Stimulated activated CD4-positive, alpha-beta T cell treated with anti-CD3 and anti-CD28 coated beads, TNF-alpha, amount 100 ng/mL, for 48 hours (primary cell): Measurements from ENCODE around the gene KRT7.
"Not testable (repeated sequence)": the region's sequence is repeated elsewhere in the genome, so short reads cannot be mapped to it uniquely, and the experiment has no call there.

Source experiments
- DNase-seq, 3 donors: peaks; one replicate each; pipeline ENCODE4 v3.0.0-alpha.2; 2020; ENCODE audit warnings: low read depth in 3 of 3

KRT7 gene

DNA sequence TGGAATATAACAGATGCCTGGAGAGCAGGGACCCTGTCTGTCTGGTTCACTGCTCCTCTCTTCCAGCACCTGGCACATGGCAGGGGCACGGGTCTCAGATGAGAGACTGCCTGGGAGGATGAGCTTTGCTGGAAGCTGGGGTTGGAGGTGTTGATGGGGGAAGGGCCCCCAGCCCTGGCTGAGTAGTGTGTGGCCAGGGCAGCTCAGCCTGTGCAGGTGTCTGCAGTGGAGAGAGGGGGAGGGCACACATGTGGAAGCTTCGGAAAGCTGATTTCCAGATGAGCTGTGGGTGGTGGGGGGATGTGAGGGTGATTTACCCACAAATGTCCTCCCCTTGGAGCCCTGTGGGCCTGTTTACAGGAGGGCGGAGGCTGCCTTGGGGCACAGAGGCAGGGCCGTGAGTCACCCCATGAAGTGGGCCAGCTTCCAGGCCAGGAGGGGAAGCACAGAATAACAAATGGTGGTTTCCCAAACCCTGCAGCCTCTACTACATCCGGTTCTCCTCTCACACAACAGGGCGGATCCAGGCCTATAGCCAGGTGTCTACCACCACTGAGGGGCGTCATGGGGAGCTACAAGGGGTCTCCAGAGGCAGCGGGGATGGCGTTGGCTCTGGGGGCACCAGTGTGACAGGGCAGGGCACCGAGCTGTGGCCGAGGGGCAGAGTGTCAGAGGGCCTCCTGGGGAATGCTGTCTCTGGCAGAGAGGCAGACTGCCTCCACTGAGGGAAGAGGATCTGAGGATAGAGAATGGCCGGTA lies 11.0 kb downstream of the KRT7 start:
- DNase-seq, result peak; percentile 43 to 59 (median 47)

DNA sequence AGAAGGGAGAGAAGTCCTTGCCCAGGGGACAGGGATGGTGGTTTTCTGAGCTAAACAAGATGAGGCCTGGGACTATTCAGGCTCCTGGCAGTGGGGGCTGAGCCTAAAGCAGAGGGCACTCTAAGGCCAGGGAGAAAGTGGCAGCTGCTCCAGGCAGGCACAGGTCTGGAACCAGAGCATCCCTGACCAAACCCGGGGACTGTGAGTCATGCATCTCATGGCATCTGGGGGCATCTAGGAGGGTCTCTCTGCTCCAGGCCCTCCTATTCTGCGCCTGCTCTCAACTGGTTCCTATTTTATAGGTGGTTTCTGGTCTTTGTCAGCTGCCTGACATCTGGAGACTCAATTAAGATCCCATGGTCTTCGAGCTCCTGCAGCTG lies 11.6 kb downstream of the KRT7 start:
- DNase-seq, result no peak

DNA sequence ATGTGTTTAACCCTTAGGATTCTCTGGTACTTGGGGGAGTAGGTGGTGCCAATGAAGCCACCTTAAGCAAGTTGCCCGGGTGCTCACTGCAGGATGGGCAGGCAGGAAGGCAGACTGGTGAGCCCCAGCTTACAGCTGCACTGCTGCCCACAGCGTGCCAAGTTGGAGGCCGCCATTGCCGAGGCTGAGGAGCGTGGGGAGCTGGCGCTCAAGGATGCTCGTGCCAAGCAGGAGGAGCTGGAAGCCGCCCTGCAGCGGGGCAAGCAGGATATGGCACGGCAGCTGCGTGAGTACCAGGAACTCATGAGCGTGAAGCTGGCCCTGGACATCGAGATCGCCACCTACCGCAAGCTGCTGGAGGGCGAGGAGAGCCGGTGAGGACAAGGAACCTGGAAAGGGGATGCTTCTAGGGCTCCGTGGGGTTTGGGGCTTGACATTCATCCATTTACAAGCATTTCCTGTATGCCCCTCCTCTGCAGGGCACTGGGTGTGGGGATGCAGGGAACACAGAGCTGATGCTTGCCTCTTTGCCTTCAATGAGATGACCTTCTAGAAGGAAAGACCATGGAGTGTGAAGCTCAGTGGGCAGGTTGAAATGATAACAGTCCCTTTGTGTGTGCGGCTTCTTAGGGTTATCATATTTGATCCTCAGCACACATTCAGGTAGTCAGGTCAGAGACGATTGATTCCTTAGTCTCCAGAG lies 12.4 kb downstream of the KRT7 start:
- no peak for DNase-seq

DNA sequence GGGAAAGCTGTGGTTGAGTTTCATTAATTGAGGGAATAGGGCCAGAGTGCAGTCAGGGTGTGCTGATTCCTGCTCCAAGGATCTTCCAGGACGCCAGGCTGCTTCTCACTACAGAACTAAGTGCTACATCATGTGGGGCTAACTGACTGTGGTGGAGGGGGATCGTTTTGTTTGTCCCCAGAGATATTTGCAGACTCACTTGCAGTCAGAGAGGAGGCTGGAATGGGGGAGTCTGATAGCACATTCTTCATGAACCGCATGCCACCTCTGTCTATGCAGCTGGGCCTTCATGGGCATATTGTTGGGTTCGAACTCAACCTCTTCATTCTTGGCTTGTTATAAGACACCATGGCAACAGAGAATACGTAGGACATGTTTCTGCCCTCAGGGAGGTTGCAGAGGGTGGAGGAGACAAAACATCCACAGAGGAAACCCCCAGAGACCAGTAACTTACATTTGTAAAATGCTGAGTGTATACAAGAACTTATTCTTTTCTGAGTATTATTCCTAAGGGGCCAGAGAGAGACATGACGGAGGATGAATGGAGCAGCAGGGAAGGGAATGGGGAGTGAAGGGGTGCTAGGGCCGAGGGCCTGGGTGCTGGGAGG lies 13.0 kb downstream of the KRT7 start:
- DNase-seq, result no peak

DNA sequence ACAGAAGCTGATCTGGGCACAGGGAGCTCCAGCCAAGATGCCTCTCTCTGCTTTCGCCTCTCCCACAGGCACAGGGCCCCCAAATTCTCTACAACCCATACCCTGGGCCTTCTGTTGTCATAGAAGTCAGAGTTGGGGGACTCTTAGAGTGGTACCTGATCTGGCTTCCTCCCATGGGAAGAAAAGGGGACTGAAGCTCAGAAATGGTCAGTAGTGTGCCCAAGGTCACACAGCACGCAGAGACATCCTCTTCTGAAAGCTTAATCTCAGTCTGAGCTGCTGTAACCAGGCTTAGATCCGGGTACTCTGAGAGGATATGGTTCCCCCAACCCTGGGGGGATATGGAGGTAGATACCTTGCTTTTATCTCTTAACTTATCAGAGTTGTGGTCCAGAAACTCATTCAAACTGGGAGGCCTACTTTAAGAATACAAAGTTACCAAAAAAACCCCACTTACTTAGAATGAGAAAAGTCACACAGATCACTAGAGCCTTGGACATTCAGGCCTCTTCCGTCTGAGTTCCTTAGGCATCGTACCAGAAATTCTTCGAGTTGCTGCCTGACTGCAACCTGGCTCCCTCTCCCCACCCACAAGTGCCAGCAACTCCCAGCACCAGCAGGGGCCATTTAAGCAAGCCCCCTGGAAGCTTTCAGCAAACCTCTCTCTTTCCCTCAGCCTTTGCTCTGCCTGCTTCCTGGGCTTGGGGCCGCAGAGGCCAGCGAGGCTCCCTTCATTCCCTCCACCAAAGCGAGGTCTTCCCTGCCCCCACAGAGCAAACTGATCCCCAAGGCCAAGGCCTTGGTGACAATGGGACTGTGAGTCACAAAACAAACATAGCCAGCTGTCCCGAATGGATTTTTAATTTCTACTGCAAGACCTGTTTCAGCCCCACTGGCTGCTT lies 13.9 kb downstream of the KRT7 start:
- no peak for DNase-seq

DNA sequence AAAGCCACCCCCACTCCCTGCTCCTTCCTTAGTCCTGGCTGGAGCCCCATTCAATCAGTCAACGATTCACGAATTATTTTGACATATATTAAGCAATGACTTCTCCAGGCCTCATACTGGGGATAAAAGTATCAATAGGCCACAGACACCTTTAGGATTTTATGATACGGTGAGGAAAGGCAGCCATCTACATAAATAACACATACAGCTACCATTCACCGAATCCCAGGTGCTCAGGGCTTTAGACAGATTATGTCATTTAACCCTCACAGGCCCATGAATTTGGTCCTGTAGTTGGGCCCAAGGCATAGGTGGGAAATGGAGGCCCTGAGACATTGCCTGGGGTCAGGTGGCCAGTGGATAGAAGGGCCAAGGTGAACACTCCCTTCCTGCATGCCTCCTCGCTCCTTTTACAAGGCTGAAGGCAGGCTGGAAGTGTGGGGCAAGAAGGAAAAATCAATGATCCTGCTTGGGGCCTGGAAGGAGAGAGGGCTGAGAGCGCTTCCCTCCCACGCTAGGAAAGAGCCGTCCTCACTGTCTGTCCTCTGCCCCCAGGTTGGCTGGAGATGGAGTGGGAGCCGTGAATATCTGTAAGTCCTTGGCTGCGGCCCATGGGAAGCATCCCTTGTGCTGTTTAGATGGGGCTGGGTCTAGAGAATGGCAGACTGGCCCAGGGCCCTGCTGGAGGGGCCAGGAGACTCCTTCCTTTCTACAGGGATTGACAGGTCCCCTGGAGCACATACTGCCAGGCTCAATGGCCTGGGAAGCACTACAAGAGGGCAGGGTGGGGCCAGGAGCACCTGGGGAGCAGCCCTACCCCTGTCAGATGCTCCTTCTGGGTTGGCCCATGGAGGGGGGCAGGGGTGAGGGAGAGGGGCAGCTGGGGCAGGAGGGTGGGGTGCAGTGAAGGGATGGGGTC lies 14.8 kb downstream of the KRT7 start:
- no peak for DNase-seq

DNA sequence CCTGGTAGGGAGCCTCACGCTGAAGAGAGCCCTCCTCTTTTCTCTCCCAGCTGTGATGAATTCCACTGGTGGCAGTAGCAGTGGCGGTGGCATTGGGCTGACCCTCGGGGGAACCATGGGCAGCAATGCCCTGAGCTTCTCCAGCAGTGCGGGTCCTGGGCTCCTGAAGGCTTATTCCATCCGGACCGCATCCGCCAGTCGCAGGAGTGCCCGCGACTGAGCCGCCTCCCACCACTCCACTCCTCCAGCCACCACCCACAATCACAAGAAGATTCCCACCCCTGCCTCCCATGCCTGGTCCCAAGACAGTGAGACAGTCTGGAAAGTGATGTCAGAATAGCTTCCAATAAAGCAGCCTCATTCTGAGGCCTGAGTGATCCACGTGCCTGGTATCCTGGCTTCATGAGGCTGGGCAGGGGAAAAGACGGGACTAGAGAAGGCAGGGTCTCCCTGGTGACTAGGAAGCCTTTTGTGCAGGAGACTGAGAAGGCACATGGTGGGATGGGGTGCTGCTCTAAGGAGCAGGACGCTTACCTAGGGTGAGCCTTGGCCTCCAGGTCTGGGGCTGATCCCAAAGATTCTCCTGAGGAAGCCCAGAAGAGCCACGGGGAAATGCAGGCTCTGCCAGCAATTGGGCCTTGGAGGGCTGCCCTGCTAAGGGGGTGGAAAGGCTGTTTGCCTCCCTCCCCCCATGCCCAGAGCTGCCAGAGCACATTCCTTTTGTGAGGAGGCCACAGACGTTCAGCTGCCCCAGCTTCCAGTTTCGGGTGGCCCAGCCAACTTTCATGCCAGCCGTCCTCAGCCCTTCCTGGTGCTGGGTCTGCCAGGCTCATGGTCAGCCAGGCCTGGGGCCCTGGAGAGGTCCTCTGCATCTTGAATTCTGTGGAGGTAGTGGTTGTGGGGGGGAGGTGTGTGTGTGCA lies 15.8 kb downstream of the KRT7 start:
- DNase-seq, result no peak

DNA sequence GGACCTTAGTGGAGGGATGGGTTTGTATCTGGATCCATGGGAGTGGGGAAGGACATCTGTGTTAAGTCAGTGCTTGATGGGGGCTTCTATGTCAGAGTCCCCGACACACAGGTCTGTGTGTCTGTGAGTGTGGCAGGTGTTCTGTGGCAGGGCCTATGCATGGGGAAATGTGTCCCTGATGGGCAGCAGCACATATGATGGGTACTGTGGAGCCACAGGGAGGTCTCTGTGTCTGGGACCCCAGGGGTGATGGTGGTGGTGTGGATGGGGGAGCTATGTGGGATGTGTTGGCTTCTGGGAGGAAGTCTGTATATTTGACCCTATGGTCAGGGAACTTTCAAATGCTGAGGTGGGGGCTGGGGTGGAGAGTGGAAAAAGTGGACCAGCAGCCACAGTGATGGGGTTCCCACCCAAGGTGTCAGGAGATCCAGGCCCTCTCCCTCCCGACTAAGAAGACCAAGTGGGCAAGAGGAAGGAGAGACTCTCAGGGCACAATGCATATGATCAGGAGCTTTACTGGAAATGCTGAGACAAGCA lies 16.5 kb downstream of the KRT7 start:
- no peak for DNase-seq

DNA sequence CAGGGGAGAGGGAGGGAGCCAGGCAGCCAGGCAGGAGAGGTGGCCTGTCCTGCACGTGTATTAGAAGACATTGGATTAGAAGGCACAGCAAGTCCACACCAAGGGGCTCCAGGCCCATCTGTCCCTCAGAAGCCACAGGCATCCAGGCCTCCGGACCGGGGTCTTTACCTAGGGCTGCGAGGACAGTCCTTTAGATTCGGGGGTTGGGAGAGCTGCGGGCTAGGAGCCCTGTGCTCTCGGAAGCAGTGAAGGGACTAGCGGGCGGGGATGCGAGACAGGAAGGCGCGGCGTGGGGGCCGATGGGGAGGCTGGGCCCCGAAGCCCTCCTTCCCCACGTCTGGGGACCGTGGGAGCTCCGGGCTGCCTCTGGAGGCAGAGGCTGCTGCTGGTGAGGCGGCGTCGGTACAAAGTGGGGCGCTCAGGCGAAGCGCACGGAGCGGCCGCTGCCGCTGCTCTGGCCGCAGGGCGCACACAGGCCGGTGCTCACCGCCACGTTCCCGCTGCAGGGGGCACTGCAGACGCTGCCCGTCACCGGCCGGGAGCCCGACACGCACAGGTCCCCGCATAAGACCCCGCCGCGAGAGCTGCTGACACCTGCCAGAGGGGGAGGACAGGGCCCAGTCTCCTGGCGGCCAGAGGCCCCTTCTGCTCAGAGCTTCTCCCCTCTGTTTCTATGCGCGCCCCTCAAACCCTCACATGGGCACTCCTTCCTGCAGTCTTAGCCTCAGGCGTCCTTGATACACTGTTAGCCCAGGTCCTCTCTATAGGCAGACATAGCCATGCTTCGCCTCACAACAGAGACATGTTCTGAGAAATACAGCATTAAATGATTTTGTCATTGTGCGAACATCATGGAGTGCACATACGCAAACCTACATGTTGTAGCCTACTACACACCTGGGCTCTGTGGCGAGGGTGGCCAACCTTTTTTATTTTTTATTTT lies 17.3 kb downstream of the KRT7 start:
- no peak for DNase-seq

DNA sequence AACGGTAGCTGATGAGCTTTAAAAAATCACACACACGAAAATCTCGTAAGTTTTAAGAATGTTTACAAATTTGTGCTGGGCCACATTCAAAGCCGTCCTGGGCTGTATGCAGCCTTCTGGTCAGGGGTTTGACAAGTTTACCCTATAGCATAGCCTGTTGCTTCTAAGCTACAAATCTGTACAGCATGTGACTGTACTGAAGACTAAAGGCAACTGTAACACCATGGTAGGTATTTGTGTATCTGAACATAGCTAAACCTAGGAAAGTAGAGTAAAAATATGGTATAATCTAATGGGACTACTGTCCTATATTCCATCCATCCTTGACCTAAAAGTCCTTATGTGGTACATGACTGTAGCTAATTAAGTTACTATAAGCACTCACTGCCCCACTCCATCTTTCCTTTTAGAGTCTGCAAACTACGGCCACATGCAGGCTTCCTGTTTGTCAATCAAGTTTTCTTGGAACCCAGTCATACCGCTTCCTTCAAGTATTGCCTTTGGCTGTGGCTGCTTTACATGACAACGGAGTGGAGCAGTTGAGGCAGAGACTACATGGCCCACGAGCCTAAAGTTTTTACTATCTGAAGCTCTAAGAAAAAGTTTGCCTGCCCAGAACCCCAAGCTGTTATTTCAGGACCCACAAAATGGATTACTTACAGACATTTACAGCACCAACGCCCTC lies 18.5 kb downstream of the KRT7 start:
- DNase-seq, result no peak

DNA sequence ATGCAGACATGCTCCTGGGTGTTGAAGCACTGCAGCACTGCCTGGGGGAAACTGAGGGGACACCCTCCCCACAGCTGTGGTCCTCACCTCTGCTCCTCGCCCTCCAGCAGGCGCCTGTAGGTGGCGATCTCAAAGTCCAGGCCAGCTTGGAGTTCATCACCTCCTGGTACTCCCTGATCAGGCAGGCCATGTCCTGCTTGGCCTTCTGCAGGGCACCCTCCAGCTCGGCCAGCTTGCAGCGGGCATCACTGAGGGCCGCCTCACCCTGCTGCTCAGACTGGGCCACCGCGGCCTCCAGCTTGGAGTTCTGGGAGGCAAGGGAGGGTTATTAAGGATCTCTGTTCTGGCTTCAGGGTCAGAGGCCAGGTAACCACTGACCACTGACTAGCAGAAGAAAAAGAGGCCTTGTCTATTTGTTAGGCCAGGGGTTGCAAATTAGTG lies 19.2 kb downstream of the KRT7 start:
- not testable (repeated sequence) for DNase-seq

DNA sequence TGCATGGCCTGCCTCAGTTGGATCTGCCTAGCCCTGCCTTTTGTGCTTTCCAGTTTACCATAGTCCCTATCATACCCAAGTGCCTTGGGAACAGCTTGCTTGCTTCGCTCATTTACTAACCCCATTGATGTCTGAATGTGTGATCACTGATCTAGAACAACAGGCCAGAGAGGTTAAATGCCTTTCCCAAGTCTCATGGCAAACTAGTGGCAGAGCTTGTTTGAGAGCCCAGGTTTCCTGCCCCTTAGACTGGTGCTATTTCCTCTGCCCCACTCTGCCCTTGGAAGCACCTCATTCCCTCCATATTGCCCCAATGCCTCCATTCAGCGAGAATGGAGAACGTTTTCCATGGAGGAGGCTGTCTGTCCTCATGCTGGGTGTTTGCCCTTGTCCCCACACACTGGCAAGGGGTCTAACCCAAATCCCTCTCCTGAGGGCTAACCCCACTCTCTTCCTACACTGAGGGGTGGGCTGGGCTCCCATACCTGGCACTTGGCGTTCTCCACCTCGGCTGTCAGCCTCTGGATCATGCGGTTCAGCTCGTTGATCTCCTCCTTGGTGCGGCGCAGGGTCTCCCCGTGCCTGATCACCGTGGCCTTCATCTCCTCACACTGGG lies 19.8 kb downstream of the KRT7 start:
- no peak for DNase-seq

DNA sequence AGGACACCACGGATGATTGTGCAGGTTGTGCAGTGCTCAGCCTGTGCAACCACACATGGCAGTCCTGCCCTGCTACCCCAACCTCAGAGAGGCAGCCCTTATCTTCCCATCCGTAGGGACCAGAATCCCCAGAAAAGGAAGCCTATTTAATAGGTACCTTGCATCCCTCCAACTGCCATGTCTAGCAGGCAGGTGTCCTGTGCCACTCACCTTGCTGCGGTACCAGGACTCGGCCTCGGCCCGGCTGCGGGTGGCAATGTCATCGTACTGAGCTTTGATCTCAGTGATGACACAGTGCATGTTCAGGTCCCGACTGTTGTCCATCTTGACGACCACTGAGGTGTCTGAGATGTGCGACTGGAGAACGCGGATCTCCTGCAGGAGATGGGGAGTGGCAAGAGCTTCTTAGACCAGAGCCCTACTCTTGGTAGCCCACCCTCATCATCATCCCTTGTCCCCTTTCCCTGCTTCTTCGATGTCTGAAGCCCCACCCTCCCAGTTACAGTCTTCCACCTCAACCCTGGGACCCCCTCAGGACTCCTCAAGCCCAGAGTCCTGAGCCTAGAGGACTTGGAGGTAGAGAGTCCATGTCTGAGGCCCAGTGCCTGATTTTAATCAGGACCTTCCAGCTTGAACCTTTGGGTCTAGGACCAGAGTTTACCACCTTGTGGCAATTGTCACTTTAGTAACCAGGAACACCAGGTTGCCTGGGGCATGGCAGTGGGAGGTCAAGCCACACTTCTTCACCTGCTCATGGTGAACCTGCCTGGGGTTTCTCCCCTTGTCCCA lies 20.5 kb downstream of the KRT7 start:
- no peak for DNase-seq

DNA sequence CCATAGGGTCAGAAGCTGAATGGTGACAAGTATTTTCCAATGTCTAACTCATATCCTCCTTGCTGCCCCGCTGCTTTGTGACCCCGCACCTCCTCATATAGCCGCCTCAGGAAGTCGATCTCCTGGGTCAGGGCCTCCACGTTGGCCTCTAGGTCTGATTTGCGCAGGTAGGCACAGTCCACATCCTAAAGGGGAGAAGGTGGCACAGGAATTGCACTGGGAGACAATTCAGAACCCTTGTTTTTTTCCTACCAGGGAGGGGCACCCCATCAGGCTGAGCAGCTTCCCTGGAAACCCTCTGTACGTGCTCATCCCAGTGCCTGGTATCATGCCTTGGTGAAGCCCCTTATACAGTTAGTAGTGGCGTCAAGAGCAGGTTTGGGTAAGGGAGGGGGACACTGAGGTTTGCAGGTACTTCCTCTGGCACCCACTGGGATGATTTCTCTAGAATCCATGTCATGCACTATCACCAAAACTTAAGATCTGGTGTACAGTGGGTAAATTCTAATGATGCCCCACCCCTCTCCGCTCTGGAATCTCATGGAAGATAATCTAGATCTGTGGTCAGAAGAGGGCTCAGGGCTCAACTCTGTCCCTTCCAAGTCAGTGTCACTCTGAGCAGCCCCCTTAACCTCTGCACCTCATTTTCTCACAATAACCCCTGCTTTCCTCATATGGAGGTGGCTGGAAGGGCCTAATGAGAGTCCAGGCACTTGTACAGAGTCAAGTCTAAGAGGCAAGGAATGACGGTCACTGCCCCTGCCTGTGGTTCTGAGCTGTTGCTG lies 21.3 kb downstream of the KRT7 start:
- DNase-seq, result no peak

DNA sequence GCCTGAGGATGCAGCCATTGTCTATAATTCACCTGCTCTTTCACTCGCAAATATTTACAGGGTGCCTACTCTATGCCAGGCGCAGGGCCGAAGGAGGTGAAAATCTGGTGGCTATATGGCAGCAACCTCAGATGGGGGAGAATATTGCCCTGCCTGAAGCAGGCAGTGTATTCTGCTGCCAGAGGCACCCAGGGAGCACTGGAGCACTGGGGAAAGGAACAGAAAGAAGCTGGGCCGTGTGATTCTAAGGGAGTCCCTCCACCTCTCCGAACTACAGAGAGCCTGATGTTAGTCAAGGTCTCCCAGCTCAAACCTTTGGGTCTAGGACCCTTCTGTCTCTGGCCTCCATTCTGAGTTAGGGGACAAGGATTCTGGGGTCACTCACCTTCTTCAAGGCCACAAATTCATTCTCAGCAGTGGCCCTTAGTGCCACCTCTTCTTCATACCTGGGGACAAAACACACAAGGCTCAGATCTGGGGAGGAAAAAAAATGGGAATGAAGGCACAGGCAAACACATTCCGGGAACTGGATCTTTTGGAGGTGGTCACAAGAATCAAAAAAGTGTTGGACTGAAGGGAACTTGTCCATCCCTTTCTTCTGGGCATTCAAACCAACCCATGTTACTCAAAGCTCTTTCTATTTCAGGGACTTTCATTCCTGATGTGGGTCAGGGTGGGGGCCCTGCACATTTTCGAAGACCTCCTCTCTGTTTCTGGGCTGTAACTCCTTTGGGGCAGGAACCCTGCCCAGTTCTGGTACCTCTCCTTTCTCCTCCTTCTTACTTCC lies 22.1 kb downstream of the KRT7 start:
- DNase-seq, result no peak
